B cell (primary cell): ENCODE data around the gene VWA5B2.

Experiments
- EZH2 ChIP-seq: IDR thresholded peaks from 2 replicates; pipeline ENCODE4 v1.6.1; 2012; ENCODE audit warnings: borderline replicate concordance, low read depth, mild to moderate bottlenecking, moderate library complexity, low read length; ENCODE audit not compliant: insufficient read depth, poor library complexity, severe bottlenecking
- TF ChIP-seq, protein P1 (sequence below): fragments of 200-600 bp; IDR thresholded peaks from one replicate; pipeline ENCODE4 v1.8.0; 2022; ENCODE audit warnings: antibody characterized with exemption, mild to moderate bottlenecking

DNA sequence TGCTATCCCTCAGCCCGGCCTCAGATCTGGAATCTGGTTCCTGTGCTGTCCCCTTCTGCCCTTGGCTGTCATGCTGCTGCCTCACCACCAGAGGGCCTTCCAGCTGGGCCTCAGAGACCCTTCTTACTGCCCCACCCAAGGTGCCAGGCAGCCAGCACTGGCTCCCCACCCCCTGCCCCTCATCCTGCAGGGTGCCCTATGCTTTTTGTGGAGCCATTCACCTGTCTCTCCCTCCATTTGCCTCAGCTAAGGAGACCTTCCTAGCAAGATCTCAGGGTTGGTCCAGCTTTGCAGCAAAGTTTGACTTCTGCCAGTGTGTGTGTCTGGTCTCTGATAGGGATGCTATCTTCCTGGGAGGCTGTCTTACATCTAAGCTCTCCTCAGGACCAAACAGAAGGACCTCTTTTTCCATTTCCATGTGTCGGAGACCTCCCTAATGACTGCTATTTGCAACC lies 1.9 kb upstream of the VWA5B2 start:
- TF ChIP-seq, protein P1, sequence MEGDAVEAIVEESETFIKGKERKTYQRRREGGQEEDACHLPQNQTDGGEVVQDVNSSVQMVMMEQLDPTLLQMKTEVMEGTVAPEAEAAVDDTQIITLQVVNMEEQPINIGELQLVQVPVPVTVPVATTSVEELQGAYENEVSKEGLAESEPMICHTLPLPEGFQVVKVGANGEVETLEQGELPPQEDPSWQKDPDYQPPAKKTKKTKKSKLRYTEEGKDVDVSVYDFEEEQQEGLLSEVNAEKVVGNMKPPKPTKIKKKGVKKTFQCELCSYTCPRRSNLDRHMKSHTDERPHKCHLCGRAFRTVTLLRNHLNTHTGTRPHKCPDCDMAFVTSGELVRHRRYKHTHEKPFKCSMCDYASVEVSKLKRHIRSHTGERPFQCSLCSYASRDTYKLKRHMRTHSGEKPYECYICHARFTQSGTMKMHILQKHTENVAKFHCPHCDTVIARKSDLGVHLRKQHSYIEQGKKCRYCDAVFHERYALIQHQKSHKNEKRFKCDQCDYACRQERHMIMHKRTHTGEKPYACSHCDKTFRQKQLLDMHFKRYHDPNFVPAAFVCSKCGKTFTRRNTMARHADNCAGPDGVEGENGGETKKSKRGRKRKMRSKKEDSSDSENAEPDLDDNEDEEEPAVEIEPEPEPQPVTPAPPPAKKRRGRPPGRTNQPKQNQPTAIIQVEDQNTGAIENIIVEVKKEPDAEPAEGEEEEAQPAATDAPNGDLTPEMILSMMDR, result peak; percentile 95
- no peak for TF ChIP-seq EZH2
